Breast epithelium (tissue), 4 donors: ENCODE measurements around the gene GPR82. TPM values are rescaled to one million over a fixed set of nuclear protein-coding genes. Genes with fewer than 3 reads are reported as not detected.
"Not testable (repeated sequence)": the region's sequence is repeated elsewhere in the genome, so short reads cannot be mapped to it uniquely, and the experiment has no call there.

ENCODE experiments used
- DNase-seq, 2 donors: peaks; one replicate each; pipeline ENCODE4 v3.0.0-alpha.2; 2019; ENCODE audit warnings: low spot score in 2 of 2
- H3K27ac ChIP-seq, 2 donors: fragments of 200-600 bp; sonication (generic) in 1 of 2; one replicate each; pipeline ENCODE4 v1.5.1; 2016 to 2019; ENCODE audit warnings: mild to moderate bottlenecking in 1 of 2
- H3K27me3 ChIP-seq, 2 donors: fragments of 200-600 bp; sonication (generic) in 1 of 2; one replicate each; pipeline versions ENCODE4 v1.5.1 to v1.6.0; 2017 to 2019; ENCODE audit warnings: control low read depth in 1 of 2, mild to moderate bottlenecking in 1 of 2
- H3K36me3 ChIP-seq: fragments of 200-600 bp; one replicate; pipeline ENCODE4 v1.5.1; 2019
- H3K4me1 ChIP-seq, 2 donors: fragments of 200-600 bp; sonication (generic); one replicate each; pipeline ENCODE4 v1.5.1; 2016 to 2019; ENCODE audit warnings: control low read depth in 1 of 2
- H3K4me3 ChIP-seq, 3 donors: fragments of 200-600 bp; sonication (generic); 1 replicate in 2 of 3; 2 replicates in 1 of 3; pipeline ENCODE4 v1.5.1; 2016 to 2019; ENCODE audit warnings: mild to moderate bottlenecking in 3 of 3, moderate library complexity in 2 of 3
- H3K9me3 ChIP-seq, 2 donors: fragments of 200-600 bp; sonication (generic) in 1 of 2; one replicate each; pipeline ENCODE4 v1.5.1; 2016 to 2019; ENCODE audit warnings: control low read depth in 1 of 2
- CTCF ChIP-seq, 3 donors: fragments of 450-650 bp; IDR thresholded peaks; one replicate each; pipeline ENCODE4 v1.5.1; 2016 to 2017; ENCODE audit warnings: antibody characterized with exemption in 3 of 3, mild to moderate bottlenecking in 3 of 3, moderate library complexity in 3 of 3
- POLR2A ChIP-seq: fragments of 450-650 bp; IDR thresholded peaks from one replicate; pipeline ENCODE4 v1.6.1; 2016; ENCODE audit warnings: antibody characterized with exemption, mild to moderate bottlenecking, moderate library complexity
- POLR2AphosphoS5 ChIP-seq, 3 donors: sonication (generic); formaldehyde crosslinking; IDR thresholded peaks; one replicate each; pipeline ENCODE4 v1.6.1; 2017; ENCODE audit warnings: antibody characterized with exemption in 3 of 3
- intact Hi-C: fragments of 100-400 bp; cut with DNase I; formaldehyde crosslinking; loops from one replicate; pipeline ENCODE4 v1.15.1; 2023; ENCODE audit warnings: low total_unique reads
- total RNA-seq, 3 donors: library from RNA; depleted of rRNA; stranded (reverse); fragments of >200 nt; gene quantifications; one replicate each; pipeline ENCODE4 v1.1.0, GENCODE V29; 2016

GPR82 gene
- total RNA-seq, 3 donors from 2014 or later: 0.16 to 0.44 (median 0.33) TPM

- no peak overlapping the region for H3K4me3 ChIP-seq
- H3K27ac ChIP-seq: no peak overlapping the region
- TF ChIP-seq CTCF (IDR thresholded peaks at IDR 0.05): no peak
- no peak for TF ChIP-seq POLR2AphosphoS5 (IDR thresholded peaks at IDR 0.05)
- TF ChIP-seq POLR2A: no peak
- H3K4me1 ChIP-seq: no peaks in the 10 kb centered on the region
- no peak for DNase-seq
- peaks cover 0 to 18% of the 10 kb centered on the region in 2 donors for H3K27me3 ChIP-seq
- intact Hi-C loops: no loop called here
- H3K9me3 ChIP-seq: peaks cover 0 to 20% of the 10 kb centered on the region in 2 donors
- no peaks in the 10 kb centered on the region for H3K36me3 ChIP-seq
These were observed 5.3 kb upstream of the GPR82 start for GRCh38 chrX:41718481-41719235.

GRCh38 chrX:41719610-41720009 is 4.4 kb upstream of the GPR82 start:
- Histone ChIP-seq H3K27me3 (peaks cover 0 to 20% of the 10 kb centered on the region in 2 donors), H3K9me3 (peaks cover 0 to 20% of the 10 kb centered on the region in 2 donors)
- H3K27ac ChIP-seq, H3K4me1 ChIP-seq, DNase-seq, intact Hi-C loops, H3K4me3 ChIP-seq, H3K36me3 ChIP-seq: not testable (repeated sequence)

GRCh38 chrX:41720125-41720779 is 3.7 kb upstream of the GPR82 start:
- no peaks in the 10 kb centered on the region for H3K4me1 ChIP-seq
- intact Hi-C loops: no loop called here
- no peak for TF ChIP-seq POLR2A
- TF ChIP-seq POLR2AphosphoS5 (IDR thresholded peaks at IDR 0.05): no peak
- TF ChIP-seq CTCF (IDR thresholded peaks at IDR 0.05): no peak
- peaks cover 0 to 20% of the 10 kb centered on the region in 2 donors for H3K9me3 ChIP-seq
- H3K27me3 ChIP-seq: peaks cover 0 to 23% of the 10 kb centered on the region in 2 donors
- H3K4me3 ChIP-seq: no peak overlapping the region
- H3K27ac ChIP-seq: no peak overlapping the region
- H3K36me3 ChIP-seq: no peaks in the 10 kb centered on the region
- DNase-seq: no peak

- no peak for TF ChIP-seq CTCF (IDR thresholded peaks at IDR 0.05)
- no peak for TF ChIP-seq POLR2AphosphoS5 (IDR thresholded peaks at IDR 0.05)
- no peak for TF ChIP-seq POLR2A
- Histone ChIP-seq H3K4me1 (no peaks in the 10 kb centered on the region), H3K27ac (no peak overlapping the region), H3K36me3 (no peaks in the 10 kb centered on the region), H3K4me3 (no peak overlapping the region), H3K9me3 (peaks cover 0 to 20% of the 10 kb centered on the region in 2 donors), H3K27me3 (peaks cover 0 to 23% of the 10 kb centered on the region in 2 donors)
- intact Hi-C loops: no loop called here
- no peak for DNase-seq
These were observed 2.4 kb upstream of the GPR82 start for GRCh38 chrX:41721590-41721989.

- Histone ChIP-seq H3K4me1 (no peaks in the 10 kb centered on the region), H3K9me3 (peaks cover 0 to 20% of the 10 kb centered on the region in 2 donors), H3K27me3 (peaks cover 0 to 23% of the 10 kb centered on the region in 2 donors), H3K27ac (no peak overlapping the region), H3K36me3 (no peaks in the 10 kb centered on the region), H3K4me3 (no peak overlapping the region)
- TF ChIP-seq CTCF (IDR thresholded peaks at IDR 0.05) (no peak), POLR2AphosphoS5 (IDR thresholded peaks at IDR 0.05) (no peak), POLR2A (no peak)
- DNase-seq: no peak
- intact Hi-C loops: no loop called here
These were observed 1.8 kb upstream of the GPR82 start for GRCh38 chrX:41722214-41722613.
